ENCODE results near the gene ANKRD60.

DNA sequence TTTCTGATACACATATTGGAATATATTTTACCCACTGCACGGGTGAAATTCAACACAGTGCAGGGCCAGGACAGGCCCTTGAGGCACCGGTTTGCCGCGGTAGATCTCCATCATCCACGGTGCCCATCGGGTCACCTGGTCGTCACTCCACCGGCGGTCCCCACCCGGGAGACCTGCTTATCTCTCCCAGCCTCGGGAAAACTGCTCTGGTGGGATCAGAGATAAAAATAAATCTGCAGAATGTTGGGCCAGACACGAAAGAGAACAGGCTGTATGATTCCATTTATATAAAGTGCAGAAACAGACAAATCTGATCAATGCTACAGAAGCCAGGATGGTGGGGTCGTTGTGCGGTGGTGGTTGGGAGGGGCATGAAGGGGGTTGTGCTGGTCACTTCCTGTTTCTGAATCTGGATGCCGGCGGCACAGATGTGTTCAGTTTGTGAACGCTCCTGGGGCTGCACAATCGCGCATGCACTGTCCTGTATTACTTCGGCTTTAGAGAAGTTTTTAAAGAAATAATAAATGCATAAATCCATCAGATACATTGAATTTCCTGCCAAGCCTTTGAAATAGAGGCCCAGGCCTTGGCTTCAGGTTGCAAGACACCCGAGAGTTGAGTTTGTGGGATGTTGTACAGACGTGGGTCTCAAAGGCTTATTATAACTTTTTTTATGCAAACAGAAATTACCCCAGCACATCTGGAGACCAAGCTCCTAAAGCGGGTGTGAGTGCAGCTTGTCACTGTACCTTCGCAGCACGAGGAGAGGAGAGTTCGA, 54.3 kb downstream of the ANKRD60 start:
- TF ChIP-seq POLR2A (IDR thresholded peaks at IDR 0.05; ENCODE audit: low read depth, low read length) = no peak
- TF ChIP-seq POLR2AphosphoS5 (IDR thresholded peaks at IDR 0.05; ENCODE audit: low read depth, low read length) = no peak
- TF ChIP-seq TAF1 (IDR thresholded peaks at IDR 0.05; ENCODE audit: low read depth, low read length) = no peak
- TF ChIP-seq SPI1 (IDR thresholded peaks at IDR 0.05; ENCODE audit: low read depth, low read length) = peak; percentile 55
- TF ChIP-seq POU2F2 (IDR thresholded peaks at IDR 0.05; ENCODE audit: low read depth, low read length) = no peak
